Stimulated activated CD4-positive, alpha-beta T cell treated with anti-CD3 and anti-CD28 coated beads, Interleukin-1b, Interleukin-23, amount 100 ng/mL, for 1 hour (primary cell): ENCODE data around the gene DHX38.
A peak's percentile ranks its signal among the peaks of the same experiment; 100 is the strongest.

ENCODE experiments used
- DNase-seq, 2 donors: peaks; one replicate each; pipeline ENCODE4 v3.0.0-alpha.2; 2020; ENCODE audit warnings: low read depth in 2 of 2

DHX38 gene

GRCh38 chr16:72122308-72122707, 28.7 kb downstream of the DHX38 start:
- DNase-seq, result no peak

GRCh38 chr16:72122916-72123315, 29.3 kb downstream of the DHX38 start:
- no peak for DNase-seq

- no peak for DNase-seq
These were observed 29.8 kb downstream of the DHX38 start for GRCh38 chr16:72123426-72123825.

- no peak for DNase-seq
These were observed 30.5 kb downstream of the DHX38 start for GRCh38 chr16:72124148-72124547.

- DNase-seq, result peak in 1 of 2 donors; percentile 42
These were observed 31.4 kb downstream of the DHX38 start for GRCh38 chr16:72124761-72125634.

- DNase-seq, result no peak
These were observed 32.2 kb downstream of the DHX38 start for GRCh38 chr16:72125635-72126428.

- DNase-seq, result no peak
These were observed 32.8 kb downstream of the DHX38 start for GRCh38 chr16:72126429-72126765.

- no peak for DNase-seq
These were observed 35.1 kb downstream of the DHX38 start for GRCh38 chr16:72128701-72129100.

- DNase-seq, result no peak
These were observed 36.5 kb downstream of the DHX38 start for GRCh38 chr16:72129976-72130656.

GRCh38 chr16:72131036-72131435, 37.4 kb downstream of the DHX38 start:
- DNase-seq, result no peak

GRCh38 chr16:72132726-72133125, 39.1 kb downstream of the DHX38 start:
- no peak for DNase-seq

- no peak for DNase-seq
These were observed 40.9 kb downstream of the DHX38 start for GRCh38 chr16:72134507-72134906.

GRCh38 chr16:72137380-72138063, 43.9 kb downstream of the DHX38 start:
- DNase-seq, result no peak

- DNase-seq, result no peak
These were observed 44.5 kb downstream of the DHX38 start for GRCh38 chr16:72138064-72138572.

GRCh38 chr16:72139908-72140307, 46.3 kb downstream of the DHX38 start:
- no peak for DNase-seq

GRCh38 chr16:72142476-72142875, 48.8 kb downstream of the DHX38 start:
- DNase-seq, result no peak

- no peak for DNase-seq
These were observed 56.2 kb downstream of the DHX38 start for GRCh38 chr16:72149676-72150464.

GRCh38 chr16:72159386-72159785, 65.7 kb downstream of the DHX38 start:
- DNase-seq, result no peak

GRCh38 chr16:72159801-72160200, 66.2 kb downstream of the DHX38 start:
- no peak for DNase-seq

GRCh38 chr16:72162105-72162692, 68.6 kb downstream of the DHX38 start:
- DNase-seq, result no peak
